Esophagus muscularis mucosa (tissue), 4 donors: Measurements from ENCODE around the gene NCKAP5. TPM values are rescaled to one million over a fixed set of nuclear protein-coding genes. Genes with fewer than 3 reads are reported as not detected.

Source experiments
- DNase-seq: peaks from one replicate; pipeline ENCODE4 v3.0.0-alpha.2; 2017; ENCODE audit errors: extremely low spot score
- H3K27ac ChIP-seq, 4 donors: fragments of 200-600 bp; sonication (generic); replicated peaks in 1 of 4; 1 replicate in 3 of 4; 2 replicates in 1 of 4; pipeline ENCODE4 v1.5.1; 2016 to 2019; ENCODE audit warnings: mild to moderate bottlenecking in 1 of 4
- H3K27me3 ChIP-seq, 4 donors: fragments of 200-600 bp; sonication (generic); one replicate each; pipeline versions ENCODE4 v1.5.1 to v1.6.0; 2016 to 2019
- H3K36me3 ChIP-seq, 4 donors: fragments of 200-600 bp; sonication (generic); one replicate each; pipeline ENCODE4 v1.5.1; 2016 to 2019
- H3K4me1 ChIP-seq, 4 donors: fragments of 200-600 bp; sonication (generic); one replicate each; pipeline ENCODE4 v1.5.1; 2016 to 2019
- H3K4me3 ChIP-seq, 4 donors: fragments of 200-600 bp; sonication (generic); 1 replicate in 2 of 4; 2 replicates in 2 of 4; pipeline ENCODE4 v1.5.1; 2016 to 2019; ENCODE audit warnings: mild to moderate bottlenecking in 4 of 4, moderate library complexity in 1 of 4
- H3K9me3 ChIP-seq, 4 donors: fragments of 200-600 bp; sonication (generic); 1 replicate in 3 of 4; 2 replicates in 1 of 4; pipeline ENCODE4 v1.5.1; 2016 to 2019
- CTCF ChIP-seq, 3 experiments: fragments of 200-600 bp in 2 of 3; fragments of 450-650 bp in 1 of 3; sonication (generic) in 2 of 3; IDR thresholded peaks; one replicate each; pipeline ENCODE4 v1.5.1; 2017 to 2019; ENCODE audit warnings: antibody characterized with exemption in 3 of 3, mild to moderate bottlenecking in 2 of 3, moderate library complexity in 1 of 3
- EP300 ChIP-seq: sonication (generic); formaldehyde crosslinking; IDR thresholded peaks from one replicate; pipeline ENCODE4 v1.6.1; 2017; ENCODE audit warnings: antibody characterized with exemption
- POLR2A ChIP-seq: fragments of 450-650 bp; IDR thresholded peaks from one replicate; pipeline ENCODE4 v1.6.1; 2017; ENCODE audit warnings: antibody characterized with exemption, moderate library complexity, mild to moderate bottlenecking, low read depth
- POLR2AphosphoS5 ChIP-seq, 2 donors: sonication (generic); formaldehyde crosslinking; IDR thresholded peaks; one replicate each; pipeline ENCODE4 v1.6.1; 2017; ENCODE audit warnings: antibody characterized with exemption in 2 of 2
- WGBS: methylation state at CpG from one replicate; pipeline ENCODE4 v1.1.5; 2018; 5-methylcytosine and 5-hydroxymethylcytosine counted together
- intact Hi-C: fragments of 100-400 bp; cut with DNase I; formaldehyde crosslinking; loops from one replicate; pipeline ENCODE4 v1.15.1; 2023
- total RNA-seq, 4 donors: library from RNA; depleted of rRNA; stranded (reverse); fragments of >200 nt; gene quantifications; one replicate each; pipeline versions ENCODE4 v1.1.0 to v1.2.1, GENCODE V29; 2016

Gene NCKAP5
- total RNA-seq, 4 donors from 2014 or later, result 0.33 to 1.8 (median 1.0) TPM

DNA sequence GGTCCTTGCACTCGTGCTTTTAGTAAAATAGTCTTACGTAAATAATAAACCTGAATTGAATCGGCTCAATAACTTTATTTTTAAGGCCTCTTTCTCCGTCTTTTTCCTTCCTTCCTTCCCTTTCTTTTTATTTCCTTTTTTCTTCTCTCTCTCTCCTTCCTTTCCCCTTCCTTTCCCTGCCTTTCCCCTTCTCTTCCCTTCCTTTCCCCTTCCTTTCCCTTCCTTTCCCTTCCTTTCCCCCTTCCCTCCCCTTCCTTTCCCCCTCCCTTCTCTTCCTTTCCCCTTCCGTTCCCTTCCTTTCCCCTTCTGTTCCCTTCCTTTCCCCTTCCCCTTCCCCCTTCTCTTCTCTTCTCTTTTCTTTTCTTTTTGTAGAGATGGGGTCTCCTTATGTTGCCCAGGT lies 121.0 kb downstream of the NCKAP5 start:
- intact Hi-C loops, result no loop called here
- DNase-seq, result no peak
- H3K36me3 ChIP-seq, result no peaks in the 10 kb centered on the region
- H3K4me3 ChIP-seq, result no peak overlapping the region
- H3K27ac ChIP-seq, result no peak overlapping the region
- no peaks in the 10 kb centered on the region for H3K9me3 ChIP-seq
- H3K4me1 ChIP-seq, result no peaks in the 10 kb centered on the region
- 90% methylated on average over 5 of the region's 5 CpGs for WGBS
- no peaks in the 10 kb centered on the region for H3K27me3 ChIP-seq
- TF ChIP-seq EP300, result no peak
- TF ChIP-seq POLR2A, result no peak
- no peak for TF ChIP-seq POLR2AphosphoS5 (IDR thresholded peaks at IDR 0.05)
- no peak for TF ChIP-seq CTCF (IDR thresholded peaks at IDR 0.05)

GRCh38 chr2:133444465-133444864 lies 123.8 kb downstream of the NCKAP5 start:
- no peaks in the 10 kb centered on the region for H3K36me3 ChIP-seq
- H3K27me3 ChIP-seq, result no peaks in the 10 kb centered on the region
- WGBS, result 71% methylated on average over 3 of the region's 3 CpGs
- H3K27ac ChIP-seq, result no peak overlapping the region
- no peak for TF ChIP-seq POLR2A
- TF ChIP-seq CTCF (IDR thresholded peaks at IDR 0.05), result no peak
- no peak for TF ChIP-seq EP300
- no peak for TF ChIP-seq POLR2AphosphoS5 (IDR thresholded peaks at IDR 0.05)
- no peaks in the 10 kb centered on the region for H3K9me3 ChIP-seq
- H3K4me1 ChIP-seq, result no peaks in the 10 kb centered on the region
- no peak for DNase-seq
- no peak overlapping the region for H3K4me3 ChIP-seq
- intact Hi-C loops, result no loop called here

DNA sequence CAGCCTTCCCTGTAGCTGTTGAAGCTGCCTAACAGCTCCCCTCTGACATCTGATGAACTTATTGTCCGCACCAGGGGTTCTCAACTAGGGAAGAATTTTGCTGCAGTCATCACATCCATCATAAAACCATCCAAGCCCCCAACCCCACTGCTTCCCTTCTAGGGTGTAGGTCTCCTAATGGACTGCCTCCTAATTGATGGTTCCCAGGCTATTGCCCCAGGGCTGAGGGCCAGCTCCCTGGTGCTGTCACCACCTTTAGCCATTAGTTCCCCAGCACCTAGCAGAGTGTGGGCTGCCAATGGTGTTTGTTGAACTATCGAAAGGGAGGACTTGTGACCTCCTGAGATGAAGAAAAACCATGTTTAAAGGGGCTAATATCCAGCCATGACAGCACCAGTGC lies 125.9 kb downstream of the NCKAP5 start:
- Histone ChIP-seq H3K27ac (no peak overlapping the region), H3K4me3 (no peak overlapping the region), H3K27me3 (no peaks in the 10 kb centered on the region), H3K9me3 (no peaks in the 10 kb centered on the region), H3K36me3 (no peaks in the 10 kb centered on the region), H3K4me1 (no peaks in the 10 kb centered on the region)
- 80% methylated on average over 1 of the region's 2 CpGs for WGBS
- DNase-seq, result no peak
- no peak for TF ChIP-seq CTCF (IDR thresholded peaks at IDR 0.05)
- TF ChIP-seq POLR2A, result no peak
- TF ChIP-seq POLR2AphosphoS5 (IDR thresholded peaks at IDR 0.05), result no peak
- no peak for TF ChIP-seq EP300
- intact Hi-C loops, result no loop called here

DNA sequence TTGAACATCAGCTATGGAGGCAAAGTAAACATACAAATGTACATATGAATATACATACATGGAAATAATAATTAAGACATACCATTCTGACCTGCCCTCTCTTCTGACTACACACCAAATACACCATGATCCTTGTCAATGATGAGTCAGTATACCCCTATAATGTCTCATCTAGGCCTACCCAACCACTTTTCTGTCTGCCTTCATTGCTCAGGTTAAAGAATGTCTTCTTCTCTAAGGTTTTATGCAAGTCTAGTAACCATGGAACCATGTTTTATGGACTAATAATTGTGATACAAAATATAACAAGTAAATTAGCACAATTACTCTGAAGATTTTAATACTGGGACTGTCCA lies 128.7 kb downstream of the NCKAP5 start:
- no peak overlapping the region for H3K27ac ChIP-seq
- peaks cover 0 to 5% (median 1%) of the 10 kb centered on the region in 4 donors for H3K4me1 ChIP-seq
- TF ChIP-seq EP300 (no peak), POLR2AphosphoS5 (IDR thresholded peaks at IDR 0.05) (no peak), CTCF (IDR thresholded peaks at IDR 0.05) (no peak)
- H3K4me3 ChIP-seq, result no peak overlapping the region
- H3K36me3 ChIP-seq, result no peaks in the 10 kb centered on the region
- intact Hi-C loops, result no loop called here
- H3K27me3 ChIP-seq, result no peaks in the 10 kb centered on the region
- no peaks in the 10 kb centered on the region for H3K9me3 ChIP-seq
- no peak for DNase-seq

GRCh38 chr2:133438848-133439564 lies 129.3 kb downstream of the NCKAP5 start:
- Histone ChIP-seq H3K9me3 (no peaks in the 10 kb centered on the region), H3K36me3 (no peaks in the 10 kb centered on the region), H3K4me1 (peaks cover 0 to 5% (median 1%) of the 10 kb centered on the region in 4 donors), H3K27ac (no peak overlapping the region), H3K27me3 (no peaks in the 10 kb centered on the region), H3K4me3 (no peak overlapping the region)
- intact Hi-C loops, result no loop called here
- TF ChIP-seq CTCF (IDR thresholded peaks at IDR 0.05), result no peak
- WGBS, result 81% methylated on average over 4 of the region's 4 CpGs
- no peak for DNase-seq
